NCI-H2196 (cell line): ENCODE data around the gene RPL11.
"Not testable (repeated sequence)": the region's sequence is repeated elsewhere in the genome, so short reads cannot be mapped to it uniquely, and the experiment has no call there.

Experiments used
- DNase-seq: peaks from one replicate; lab custom pipeline; 2025; ENCODE audit not compliant: unreplicated experiment; lab: John Stamatoyannopoulos, UW

RPL11 gene

DNA sequence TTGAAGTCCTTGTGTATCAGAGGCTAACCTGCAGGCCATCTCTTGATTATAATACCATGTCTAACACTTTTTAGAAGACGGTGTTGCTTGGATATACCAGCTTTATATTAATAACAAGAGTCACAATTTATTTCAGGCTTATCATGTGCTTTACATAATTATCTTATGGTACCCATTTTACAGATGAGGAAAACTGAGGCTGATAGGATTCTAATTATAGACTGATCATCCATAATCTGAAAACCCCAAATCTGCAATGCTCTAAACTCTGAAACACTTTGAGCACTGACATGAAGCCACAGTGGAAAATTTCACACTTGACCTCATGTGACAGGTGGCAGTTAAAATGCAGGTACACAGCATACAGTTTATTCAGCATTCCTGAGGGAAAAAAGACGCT is 7.2 kb upstream of the RPL11 start:
- DNase-seq, result no peak

DNA sequence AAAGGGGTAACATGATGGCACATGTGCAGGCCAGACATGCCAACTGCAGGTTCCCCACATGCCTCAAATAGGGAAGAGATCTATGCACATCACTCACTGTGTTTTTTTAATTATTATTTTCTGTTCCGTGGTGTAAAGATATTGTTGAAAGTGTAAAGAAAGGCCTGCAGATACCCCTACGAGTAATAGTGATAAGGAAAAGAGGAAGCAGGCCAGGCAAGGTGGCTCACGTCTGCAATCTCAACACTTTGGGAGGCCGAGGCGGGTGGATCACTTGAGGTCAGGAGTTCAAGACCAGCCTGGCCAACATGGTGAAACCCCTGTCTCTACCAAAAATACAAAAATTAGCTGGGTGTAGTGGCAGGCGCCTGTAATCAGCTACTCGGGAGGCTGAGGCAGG is 6.4 kb upstream of the RPL11 start:
- not testable (repeated sequence) for DNase-seq

GRCh38 chr1:23687680-23688079 is 3.9 kb upstream of the RPL11 start:
- DNase-seq, result not testable (repeated sequence)

DNA sequence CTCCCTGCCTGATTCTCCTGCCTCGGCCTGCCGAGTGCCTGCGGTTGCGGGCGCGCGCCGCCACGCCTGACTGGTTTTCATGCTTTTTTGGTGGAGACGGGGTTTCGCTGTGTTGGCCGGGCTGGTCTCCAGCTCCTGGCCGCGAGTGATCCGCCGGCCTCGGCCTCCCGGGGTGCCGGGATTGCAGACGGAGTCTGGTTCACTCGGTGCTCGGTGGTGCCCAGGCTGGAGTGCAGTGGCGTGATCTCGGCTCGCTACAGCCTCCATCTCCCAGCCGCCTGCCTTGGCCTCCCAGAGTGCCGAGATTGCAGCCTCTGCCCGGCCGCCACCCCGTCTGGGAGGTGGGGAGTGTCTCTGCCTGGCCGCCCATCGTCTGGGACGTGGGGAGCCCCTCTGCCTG is 3.3 kb upstream of the RPL11 start:
- not testable (repeated sequence) for DNase-seq

GRCh38 chr1:23692308-23692871 is 784 bp downstream of the RPL11 start:
- DNase-seq, result no peak

GRCh38 chr1:23693599-23693998 is 2.0 kb downstream of the RPL11 start:
- DNase-seq, result no peak

DNA sequence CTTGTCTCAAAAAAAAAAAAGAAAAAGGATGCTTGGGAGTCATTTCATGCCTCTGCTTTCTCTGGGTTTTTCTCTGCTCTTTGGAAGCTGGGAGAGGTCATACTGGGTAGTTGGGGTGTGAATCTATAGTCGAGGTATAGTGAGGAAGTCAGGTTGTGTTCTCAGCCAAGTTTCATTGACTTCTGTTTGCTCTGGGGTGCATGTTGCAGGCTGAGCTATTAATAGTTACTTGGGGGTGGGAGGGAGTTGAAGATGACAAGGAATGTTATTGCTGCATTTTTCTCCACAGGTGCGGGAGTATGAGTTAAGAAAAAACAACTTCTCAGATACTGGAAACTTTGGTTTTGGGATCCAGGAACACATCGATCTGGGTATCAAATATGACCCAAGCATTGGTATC is 2.8 kb downstream of the RPL11 start:
- DNase-seq, result no peak

- DNase-seq, result no peak
Observed at GRCh38 chr1:23695667-23696066, 4.1 kb downstream of the RPL11 start.

DNA sequence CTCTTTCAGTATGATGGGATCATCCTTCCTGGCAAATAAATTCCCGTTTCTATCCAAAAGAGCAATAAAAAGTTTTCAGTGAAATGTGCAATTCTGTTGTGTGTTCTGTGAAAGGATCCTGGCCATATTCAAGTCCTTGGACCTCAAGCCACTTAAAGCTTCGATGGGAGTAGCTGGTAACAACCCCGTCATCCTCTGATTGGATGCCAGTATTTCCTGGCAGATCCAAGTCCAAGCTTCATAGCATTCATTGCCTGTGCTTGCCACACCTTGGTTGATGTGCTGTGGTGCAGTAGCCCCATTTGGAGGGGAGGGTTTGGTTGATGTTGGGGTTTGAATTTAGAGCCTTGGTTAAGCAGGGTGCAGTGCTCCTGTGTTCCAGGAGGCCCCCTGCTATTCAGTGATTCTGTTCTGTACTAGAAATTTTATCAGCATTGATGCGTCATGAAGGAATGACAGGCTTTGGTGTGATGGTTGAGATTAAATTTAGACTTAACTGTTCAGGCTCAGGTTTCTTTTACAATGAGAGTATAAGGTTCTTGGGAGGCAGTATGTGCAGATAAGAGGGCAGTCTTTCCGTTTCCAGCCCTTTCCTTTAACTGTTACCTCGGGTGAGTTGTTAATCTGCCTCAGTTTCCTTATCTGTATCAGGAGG is 4.9 kb downstream of the RPL11 start:
- DNase-seq, result no peak

DNA sequence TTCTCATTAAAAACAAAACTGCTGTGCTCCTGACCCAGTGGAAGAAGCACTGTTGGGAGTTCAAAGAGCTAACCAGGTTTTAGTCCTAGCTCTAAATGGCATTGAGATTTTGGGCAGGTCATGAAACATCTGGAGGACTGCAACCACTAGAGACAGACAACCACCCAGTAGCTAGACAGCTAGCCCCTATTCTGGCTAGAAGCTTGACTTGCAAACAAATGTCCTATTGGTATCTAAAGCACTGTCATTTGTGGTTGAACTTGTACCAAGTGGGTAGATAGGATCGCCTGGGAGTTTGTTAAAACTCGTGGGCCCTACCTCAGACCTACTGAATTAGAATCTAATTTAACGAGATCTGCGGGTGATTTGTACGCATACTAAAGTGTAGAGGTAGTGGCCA is 6.9 kb downstream of the RPL11 start:
- no peak for DNase-seq

GRCh38 chr1:23699280-23700179 is 7.9 kb downstream of the RPL11 start:
- DNase-seq, result no peak

GRCh38 chr1:23701310-23701709 is 9.7 kb downstream of the RPL11 start:
- no peak for DNase-seq

DNA sequence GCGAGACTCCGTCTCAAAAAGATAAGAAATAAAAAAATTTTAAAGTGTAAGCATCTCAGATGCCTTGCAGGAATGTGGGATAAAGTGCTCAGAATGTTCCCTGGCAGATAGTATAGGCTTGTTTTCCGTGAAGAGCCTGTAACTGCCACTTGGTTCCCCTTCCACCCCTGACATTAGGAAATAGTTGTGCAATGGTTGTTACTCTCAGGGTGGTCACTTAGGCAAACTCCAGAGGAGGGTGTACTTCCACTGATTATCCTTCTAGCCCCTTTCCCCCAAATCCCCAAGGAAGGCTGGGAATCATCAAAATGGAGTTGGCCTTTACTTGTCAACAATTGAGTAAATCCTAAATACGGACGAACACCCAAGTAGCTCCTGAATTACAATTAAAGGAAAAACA is 10.4 kb downstream of the RPL11 start:
- no peak for DNase-seq

- no peak for DNase-seq
Observed at GRCh38 chr1:23704834-23705495, 13.4 kb downstream of the RPL11 start.

- DNase-seq, result no peak
Observed at GRCh38 chr1:23709229-23709628, 17.6 kb downstream of the RPL11 start.

- no peak for DNase-seq
Observed at GRCh38 chr1:23718482-23718881, 26.9 kb downstream of the RPL11 start.

- peak; percentile 47 for DNase-seq
Observed at GRCh38 chr1:23719162-23719820, 27.7 kb downstream of the RPL11 start.

- no peak for DNase-seq
Observed at GRCh38 chr1:23720256-23720995, 28.8 kb downstream of the RPL11 start.

- no peak for DNase-seq
Observed at GRCh38 chr1:23722652-23723051, 31.0 kb downstream of the RPL11 start.

DNA sequence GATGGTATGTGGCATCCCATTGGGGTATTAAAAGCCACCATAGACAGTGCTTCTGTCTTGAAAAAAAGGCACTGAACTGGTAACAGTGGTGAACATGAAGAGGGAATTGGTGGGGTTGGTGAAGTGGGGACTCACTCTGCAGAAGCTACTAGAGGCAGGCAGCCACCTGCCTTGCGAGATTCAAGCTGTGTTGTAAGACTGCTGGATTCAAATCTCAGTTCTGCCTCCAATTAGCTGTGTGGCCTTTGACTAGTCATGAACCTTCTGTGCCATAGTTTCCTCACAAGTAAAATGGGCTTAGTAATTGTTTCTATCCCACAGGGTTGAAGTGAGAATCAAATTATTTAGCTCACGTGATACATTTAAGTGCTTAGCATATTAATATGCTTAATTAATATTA is 35.1 kb downstream of the RPL11 start:
- DNase-seq, result no peak
